NB4 (cell line): ENCODE data around the gene CA5A.

Experiments used
- CTCF ChIP-seq: IDR thresholded peaks from one replicate; pipeline ENCODE4 v1.5.1; 2012; ENCODE audit warnings: low read depth, low read length
- MYC ChIP-seq: IDR thresholded peaks from 2 replicates; pipeline ENCODE4 v1.6.1; 2011; ENCODE audit warnings: low read depth, low read length
- POLR2A ChIP-seq: IDR thresholded peaks from 2 replicates; pipeline ENCODE4 v1.6.1; 2011; ENCODE audit warnings: mild to moderate bottlenecking; ENCODE audit not compliant: insufficient read length; ENCODE audit errors: extremely low read depth

GRCh38 chr16:87921236-87921773 lies 15.0 kb downstream of the CA5A start:
- TF ChIP-seq CTCF (no peak), POLR2A (no peak), MYC (no peak)
